CD4-positive, alpha-beta T cell treated with Interferon gamma for 1 hour (primary cell): ENCODE measurements around the gene EPAS1.
A peak's percentile ranks its signal among the peaks of the same experiment; 100 is the strongest.

Source experiments
- DNase-seq: peaks from one replicate; pipeline ENCODE4 v3.0.0-alpha.2; 2020

The EPAS1 gene

DNA sequence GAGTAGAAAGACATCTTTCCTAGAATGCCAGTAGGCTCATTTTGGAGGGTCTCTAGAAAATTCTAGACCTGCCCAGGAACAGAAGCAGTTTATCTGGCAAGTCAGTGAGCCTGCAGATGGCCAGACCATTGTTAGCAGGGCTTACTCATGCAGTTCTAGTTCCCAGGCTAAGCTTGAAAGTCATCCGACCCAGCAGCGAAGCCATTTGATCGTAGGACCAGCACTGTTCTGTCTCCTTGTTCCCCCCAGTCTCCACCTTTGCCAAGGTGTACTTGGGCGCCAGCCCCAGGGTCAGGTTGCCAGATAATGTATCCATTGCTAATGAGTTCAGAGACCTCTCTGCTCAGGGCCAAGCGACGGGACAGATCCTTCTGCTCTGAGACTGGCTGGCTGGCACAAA is 70.1 kb downstream of the EPAS1 start:
- DNase-seq, result no peak

DNA sequence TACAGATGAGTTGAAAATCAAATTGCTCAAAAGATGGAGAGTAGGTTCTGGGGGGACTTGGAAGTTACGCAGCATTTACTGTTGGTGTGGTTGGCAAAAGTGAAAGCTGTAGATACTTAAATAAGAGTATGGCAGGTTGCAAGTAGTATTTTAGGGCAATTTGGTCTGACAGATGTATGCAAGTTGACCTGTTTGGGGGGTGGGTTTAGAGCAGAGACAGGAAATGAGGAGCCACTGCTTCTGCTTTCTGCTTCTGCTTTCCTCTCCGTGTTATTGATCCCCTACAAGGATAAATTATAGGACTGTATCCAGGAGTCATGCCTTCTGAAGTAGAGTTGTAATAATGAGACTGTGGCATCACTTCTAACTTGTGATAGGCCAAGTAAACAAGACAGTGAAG is 71.2 kb downstream of the EPAS1 start:
- no peak for DNase-seq

DNA sequence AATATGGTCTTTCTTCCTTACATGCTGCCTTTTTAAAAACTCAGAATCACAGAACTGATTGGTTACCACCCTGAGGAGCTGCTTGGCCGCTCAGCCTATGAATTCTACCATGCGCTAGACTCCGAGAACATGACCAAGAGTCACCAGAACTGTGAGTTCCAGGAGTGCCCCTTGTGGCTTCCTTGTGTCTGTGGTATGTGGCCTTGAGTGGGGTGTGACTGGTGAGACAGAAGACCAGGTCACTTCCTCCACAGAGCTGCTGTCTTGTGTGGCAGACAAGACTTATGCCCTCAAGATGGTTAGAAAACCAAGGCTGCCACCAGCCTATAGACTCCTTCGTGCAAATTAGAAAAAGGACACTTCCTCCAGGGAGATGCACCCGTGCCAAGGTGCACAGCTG is 72.6 kb downstream of the EPAS1 start:
- DNase-seq, result peak; percentile 43

DNA sequence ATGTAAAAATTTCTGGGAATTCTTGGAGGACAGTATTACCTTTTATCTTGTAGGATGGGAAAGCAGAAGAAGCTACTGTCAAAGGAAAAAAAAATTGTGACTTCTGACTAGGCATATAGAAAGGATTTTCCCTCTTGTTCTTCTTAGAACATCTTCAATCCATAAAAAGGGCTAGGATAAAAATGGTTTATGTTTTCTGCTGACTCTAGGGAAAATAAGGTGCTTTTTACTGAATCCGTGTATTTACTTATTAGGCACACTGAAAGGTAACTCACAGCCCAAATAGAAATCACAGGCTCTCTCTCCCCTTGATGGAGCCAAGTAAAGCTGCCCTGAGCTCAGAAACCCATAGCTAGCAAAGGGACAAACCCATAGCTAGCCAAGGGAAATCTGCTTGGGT is 74.6 kb downstream of the EPAS1 start:
- no peak for DNase-seq

DNA sequence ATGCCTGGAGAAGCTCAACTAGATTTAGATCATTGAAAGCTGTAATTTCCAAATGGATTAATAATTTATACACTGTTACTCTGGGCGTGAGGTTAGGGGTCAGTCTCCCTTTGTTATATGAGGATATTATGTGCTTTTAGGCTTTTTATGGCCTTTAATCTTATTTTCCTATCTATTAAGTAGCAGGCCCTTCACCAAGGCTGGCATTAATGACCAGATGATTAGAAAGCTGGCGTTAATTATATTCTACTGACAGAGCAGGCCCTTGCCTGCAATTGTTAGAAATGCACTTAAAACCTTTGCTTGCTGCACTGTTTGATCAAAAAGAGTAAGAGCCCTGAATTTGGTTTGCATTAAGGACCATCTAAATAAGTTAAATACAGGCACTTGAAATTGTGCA is 75.3 kb downstream of the EPAS1 start:
- DNase-seq, result no peak

DNA sequence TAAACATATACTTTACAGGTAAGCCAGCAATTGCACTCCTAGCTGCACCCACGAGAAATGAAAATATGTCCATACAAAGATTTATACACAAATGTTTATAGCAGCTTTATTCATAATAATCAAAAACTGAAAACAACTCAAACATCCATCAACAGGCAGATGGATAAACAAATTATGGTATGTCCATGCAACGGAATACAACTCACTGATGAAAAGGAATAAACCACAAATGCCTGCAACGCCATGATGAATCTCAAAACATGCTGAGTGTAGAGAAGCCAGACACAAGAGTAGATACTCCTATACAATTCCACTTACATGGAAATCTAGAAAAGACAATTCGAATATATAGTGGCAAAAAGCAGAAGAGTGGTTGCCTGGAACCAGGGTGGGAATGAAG is 76.0 kb downstream of the EPAS1 start:
- no peak for DNase-seq

DNA sequence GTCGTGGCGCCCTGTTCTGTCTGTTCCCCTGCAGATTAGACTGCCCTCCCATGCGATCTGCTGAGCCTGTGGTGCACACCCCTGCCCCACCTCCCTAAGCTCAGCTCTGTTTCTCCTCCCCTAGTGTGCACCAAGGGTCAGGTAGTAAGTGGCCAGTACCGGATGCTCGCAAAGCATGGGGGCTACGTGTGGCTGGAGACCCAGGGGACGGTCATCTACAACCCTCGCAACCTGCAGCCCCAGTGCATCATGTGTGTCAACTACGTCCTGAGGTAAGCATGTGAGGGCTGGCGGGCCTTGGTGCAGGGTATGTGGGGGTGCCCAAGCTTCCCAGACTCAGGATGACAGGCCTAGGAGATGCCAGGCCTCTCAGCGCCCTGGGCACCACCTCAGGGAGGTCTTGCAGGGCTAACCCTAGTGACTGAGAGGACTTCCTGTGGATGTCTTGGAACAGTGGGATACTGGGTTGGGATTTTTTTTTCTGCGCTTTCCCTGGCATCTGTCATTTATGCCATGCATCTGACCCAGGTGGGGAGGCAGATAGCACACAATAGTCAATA is 78.4 kb downstream of the EPAS1 start:
- no peak for DNase-seq

DNA sequence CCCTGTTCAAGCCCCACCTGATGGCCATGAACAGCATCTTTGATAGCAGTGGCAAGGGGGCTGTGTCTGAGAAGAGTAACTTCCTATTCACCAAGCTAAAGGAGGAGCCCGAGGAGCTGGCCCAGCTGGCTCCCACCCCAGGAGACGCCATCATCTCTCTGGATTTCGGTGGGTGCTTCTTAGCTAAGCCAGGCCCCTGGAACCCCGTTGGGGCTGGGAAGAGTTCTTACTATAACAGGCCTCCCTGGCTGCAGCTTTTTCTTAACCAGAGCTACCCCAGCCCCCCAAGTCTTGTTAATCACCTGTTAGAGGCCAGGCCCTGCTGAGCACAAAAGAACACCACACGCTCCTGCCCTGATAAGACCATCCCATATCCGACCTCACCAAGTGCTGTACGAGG is 79.4 kb downstream of the EPAS1 start:
- DNase-seq, result no peak

DNA sequence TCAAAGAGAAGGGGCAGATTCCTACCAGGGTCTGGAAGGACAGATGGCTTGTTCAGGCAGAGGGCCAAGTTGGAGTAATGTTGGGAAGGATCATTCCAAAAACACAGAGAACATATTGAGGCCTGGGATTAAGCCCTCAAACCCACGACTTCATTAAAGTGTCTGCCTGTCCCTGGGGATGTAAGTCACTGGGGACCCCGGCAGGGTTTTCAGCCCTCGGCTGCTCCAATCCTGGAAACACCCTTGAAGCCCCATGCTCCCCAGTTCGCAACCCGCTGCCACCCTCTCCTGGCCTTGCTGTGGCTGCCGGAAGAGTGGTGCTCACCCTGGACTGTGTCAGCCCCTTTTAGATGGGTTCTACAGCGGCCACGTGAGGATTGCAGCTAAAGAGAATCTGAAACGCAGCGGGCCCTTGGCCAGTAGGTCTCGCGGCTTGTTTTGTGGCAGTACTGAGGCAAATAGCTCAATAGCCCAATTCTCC is 79.9 kb downstream of the EPAS1 start:
- no peak for DNase-seq

DNA sequence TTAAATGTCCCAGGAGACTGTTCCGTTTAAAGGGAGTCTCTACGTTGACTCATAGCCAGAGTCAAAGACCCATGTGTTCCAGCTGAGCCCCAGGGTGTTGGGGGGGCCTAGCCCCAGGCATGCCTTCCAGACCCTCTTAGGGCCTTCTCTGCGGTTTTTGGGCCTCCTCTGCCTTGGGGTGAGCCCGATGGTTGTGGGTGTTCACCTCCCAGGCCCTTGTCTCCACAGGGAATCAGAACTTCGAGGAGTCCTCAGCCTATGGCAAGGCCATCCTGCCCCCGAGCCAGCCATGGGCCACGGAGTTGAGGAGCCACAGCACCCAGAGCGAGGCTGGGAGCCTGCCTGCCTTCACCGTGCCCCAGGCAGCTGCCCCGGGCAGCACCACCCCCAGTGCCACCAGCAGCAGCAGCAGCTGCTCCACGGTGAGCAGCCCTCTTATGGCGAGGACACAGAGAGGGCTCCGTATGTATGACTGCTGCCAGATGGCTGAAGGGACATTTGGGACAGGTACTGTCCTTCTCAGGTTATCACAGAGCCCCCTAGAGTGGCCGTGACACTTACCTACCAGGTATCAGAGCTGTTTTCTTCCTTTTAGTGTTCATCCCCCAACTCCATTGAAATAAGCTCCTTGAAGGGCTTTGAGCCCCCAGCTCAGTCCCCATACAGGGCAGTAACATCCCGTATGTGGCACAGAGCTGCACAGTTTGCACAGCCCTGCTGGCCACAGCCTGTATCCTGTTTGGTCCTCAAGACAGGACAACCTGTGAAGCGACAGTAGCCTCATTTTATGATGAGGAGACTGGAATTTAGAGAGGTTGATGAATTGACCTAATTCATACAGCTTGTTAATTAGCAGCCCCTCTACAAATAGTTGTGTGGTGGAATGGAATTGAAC is 80.7 kb downstream of the EPAS1 start:
- no peak for DNase-seq

DNA sequence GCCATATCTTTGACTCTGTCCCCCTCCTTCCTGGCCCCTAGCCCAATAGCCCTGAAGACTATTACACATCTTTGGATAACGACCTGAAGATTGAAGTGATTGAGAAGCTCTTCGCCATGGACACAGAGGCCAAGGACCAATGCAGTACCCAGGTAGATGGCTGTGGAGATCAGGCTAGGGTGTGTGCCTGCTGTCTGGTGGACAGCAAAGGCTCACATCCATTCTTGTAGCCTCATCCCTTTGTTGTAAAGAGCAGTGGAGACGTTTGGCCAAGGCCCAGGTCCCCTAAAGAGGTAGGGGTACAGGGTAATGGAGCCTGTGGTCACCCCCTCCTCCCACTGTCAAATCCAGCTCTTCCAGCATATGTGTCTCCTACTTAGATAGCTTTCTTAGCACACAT is 81.4 kb downstream of the EPAS1 start:
- no peak for DNase-seq

DNA sequence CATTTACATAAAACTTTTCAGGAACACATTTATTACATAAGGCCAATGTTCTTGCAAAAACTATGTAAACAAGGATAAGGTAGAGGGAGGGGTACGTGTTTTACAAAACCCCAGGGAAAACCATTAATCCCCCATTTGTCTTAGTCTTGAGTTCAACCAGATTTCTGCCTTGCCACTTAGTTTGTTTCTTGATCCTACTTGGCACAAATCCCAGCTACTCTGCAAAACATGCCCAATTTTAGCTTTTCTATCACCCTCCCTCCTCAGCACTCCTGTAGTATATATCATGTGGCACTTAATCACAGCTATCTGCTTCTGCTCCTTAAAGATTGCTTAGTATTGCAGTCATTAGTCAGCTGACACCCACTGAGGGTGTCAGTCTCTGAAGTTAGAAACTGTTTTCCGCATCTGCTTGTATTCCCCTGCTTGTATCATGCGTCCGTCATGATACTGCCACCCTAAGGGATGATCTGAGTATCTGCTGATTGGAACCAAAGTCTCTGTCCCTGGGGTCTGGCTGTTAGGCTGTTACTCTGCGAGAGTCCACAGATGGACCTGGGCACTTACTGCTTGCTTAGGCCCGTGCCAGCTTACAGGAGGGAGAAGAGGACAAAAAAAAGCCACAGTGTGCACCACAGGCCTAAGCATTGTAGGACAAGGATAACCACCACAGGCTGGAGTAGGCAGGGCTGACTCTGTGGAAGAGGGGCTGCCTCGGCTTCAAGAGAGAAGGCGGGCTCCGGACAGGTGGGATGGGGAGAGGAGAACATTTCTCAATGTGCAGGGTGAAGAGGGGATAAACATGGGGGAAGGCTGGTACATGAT is 82.2 kb downstream of the EPAS1 start:
- DNase-seq, result no peak

DNA sequence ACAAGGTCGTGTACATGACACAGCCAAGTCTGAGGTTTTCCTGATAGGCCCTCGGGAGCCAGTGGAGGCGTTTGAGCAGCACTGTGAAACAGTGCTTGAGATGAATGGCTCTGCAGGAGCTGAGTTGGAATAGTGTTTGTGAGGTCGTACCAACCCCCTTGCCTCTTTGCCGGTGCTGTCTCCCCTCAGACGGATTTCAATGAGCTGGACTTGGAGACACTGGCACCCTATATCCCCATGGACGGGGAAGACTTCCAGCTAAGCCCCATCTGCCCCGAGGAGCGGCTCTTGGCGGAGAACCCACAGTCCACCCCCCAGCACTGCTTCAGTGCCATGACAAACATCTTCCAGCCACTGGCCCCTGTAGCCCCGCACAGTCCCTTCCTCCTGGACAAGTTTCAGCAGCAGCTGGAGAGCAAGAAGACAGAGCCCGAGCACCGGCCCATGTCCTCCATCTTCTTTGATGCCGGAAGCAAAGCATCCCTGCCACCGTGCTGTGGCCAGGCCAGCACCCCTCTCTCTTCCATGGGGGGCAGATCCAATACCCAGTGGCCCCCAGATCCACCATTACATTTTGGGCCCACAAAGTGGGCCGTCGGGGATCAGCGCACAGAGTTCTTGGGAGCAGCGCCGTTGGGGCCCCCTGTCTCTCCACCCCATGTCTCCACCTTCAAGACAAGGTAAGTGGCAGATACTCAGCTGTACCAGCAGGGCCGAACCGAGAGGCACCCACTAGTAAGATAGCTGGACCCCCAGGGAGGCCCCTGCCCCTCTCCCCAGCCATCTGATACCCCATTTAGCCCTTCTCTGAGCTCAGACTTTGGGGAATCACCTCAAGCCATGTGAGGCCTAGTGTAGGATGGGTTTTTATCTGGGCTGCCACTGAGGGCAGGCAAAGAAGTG is 83.1 kb downstream of the EPAS1 start:
- no peak for DNase-seq

DNA sequence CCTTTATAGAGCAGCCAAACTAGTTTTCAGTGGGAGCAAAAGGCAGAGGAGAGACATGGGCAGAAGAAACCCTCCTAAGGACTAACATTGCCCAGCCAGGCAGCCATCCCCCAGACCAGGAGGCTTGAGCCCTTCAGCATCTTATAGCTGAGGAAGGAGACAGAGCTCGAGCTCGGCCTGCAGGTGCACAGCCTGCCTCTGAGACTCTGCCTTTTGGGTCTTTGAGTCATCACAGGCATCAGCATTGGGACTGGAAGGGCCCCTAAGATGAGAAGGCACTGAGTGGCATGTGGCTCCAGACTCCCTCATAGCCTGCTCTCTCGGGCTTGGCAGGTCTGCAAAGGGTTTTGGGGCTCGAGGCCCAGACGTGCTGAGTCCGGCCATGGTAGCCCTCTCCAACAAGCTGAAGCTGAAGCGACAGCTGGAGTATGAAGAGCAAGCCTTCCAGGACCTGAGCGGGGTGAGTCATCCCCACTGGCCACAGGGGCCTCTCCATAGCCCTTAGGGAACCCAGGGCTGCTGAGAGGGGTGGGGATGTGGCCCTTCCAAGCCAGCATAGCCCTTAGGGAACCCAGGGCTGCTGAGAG is 84.1 kb downstream of the EPAS1 start:
- no peak for DNase-seq

DNA sequence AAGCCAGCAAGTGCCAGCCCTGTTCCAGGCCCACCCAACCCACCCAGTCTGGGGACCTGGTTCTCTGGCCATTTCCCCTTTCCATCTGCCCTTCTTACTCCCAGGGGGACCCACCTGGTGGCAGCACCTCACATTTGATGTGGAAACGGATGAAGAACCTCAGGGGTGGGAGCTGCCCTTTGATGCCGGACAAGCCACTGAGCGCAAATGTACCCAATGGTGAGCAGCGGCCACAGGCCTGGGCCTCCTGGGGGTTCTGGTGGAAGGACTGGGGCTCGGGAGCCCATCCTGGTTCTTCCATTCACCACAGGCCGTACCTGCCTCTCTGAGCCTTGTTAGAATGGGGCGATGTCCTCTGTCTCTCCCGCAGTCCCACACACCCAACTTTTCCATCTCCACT is 84.7 kb downstream of the EPAS1 start:
- no peak for DNase-seq

DNA sequence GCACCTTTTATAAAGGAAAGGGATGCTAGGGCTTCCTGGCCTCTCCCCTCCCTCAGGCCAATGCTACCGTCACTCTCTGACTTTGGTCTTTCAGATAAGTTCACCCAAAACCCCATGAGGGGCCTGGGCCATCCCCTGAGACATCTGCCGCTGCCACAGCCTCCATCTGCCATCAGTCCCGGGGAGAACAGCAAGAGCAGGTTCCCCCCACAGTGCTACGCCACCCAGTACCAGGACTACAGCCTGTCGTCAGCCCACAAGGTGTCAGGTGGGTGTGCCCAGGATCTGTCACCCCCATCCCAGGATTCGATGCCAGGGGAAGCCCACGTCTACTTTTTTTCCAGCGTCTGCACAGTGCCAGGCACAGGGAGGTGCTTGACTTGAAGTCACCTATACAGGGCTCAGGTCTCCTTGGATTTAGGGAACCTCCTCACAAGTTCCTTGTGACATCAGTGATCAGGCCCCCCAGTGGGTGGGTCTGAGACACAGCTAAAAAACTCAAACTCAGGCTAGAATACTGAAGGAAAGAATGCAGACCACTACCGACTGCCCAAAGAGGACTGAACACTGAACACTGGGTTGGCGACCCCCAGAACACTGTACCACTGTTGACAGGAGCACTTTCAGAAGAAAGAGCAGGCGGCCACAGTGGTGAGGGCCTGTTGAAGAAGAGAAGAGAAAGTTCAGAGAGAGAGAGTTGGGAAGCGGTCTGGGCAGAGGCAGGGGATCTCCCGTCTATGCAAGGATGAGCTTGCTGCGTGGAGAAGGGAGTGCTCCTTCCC is 85.3 kb downstream of the EPAS1 start:
- no peak for DNase-seq

DNA sequence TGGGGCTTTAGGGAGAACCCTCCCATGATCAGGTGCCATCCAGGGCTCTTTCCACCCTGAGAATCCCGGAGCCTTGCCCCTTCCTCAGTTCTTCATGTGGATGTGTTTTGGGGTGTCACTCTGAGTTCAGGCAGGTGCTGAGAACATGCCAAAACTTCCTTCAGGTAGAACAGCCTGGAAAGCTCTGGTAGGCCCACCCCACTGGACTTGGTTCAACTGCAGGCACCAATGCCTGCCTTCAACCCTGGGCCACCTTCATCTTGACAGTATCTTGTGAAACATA is 85.8 kb downstream of the EPAS1 start:
- DNase-seq, result no peak

DNA sequence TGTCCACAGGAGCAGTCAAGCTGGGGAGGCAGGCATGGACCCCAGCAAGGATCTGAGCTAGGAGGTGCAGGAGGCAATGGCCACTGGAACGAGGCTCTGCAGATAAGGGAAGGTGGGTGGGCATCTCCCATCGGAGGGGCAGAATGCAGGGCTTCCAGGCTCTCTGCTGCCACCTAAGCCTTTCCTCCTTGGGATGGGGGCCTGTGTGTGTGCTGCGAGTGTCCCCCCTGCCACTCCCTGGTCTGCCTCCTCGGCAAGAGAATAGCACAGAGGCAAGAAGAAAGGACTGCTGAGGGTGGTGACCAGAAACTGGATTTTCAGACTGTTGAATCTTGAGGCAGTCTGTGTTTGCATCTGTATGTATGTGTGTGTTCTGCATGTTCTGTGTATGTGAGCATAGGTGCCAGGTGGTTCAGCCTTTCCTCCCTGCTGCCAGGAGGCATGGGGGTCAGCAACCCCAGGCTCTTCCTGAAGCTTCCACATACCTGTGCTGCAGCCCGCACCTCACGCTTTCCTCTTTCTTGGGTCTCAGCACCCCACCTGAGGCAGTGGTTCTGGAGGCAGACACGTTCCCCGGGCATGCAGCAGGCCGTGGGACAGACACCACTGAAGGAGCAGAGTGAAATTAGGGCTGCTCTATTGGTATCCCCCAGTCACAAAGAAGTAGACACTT is 86.7 kb downstream of the EPAS1 start:
- no peak for DNase-seq

DNA sequence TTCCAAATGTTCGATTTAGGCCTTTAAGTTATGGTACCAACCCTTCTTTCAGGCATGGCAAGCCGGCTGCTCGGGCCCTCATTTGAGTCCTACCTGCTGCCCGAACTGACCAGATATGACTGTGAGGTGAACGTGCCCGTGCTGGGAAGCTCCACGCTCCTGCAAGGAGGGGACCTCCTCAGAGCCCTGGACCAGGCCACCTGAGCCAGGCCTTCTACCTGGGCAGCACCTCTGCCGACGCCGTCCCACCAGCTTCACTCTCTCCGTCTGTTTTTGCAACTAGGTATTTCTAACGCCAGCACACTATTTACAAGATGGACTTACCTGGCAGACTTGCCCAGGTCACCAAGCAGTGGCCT is 87.2 kb downstream of the EPAS1 start:
- no peak for DNase-seq

DNA sequence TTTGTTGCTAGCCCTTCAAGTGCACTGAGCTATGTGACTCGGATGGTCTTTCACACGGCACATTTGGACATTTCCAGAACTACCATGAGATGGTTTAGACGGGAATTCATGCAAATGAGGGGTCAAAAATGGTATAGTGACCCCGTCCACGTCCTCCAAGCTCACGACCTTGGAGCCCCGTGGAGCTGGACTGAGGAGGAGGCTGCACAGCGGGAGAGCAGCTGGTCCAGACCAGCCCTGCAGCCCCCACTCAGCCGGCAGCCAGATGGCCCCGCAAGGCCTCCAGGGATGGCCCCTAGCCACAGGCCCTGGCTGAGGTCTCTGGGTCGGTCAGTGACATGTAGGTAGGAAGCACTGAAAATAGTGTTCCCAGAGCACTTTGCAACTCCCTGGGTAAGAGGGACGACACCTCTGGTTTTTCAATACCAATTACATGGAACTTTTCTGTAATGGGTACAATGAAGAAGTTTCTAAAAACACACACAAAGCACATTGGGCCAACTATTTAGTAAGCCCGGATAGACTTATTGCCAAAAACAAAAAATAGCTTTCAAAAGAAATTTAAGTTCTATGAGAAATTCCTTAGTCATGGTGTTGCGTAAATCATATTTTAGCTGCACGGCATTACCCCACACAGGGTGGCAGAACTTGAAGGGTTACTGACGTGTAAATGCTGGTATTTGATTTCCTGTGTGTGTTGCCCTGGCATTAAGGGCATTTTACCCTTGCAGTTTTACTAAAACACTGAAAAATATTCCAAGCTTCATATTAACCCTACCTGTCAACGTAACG is 88.8 kb downstream of the EPAS1 start:
- DNase-seq, result no peak
